Medulla oblongata (tissue), 1 donor: ENCODE data around the gene ZCWPW2.
A peak's percentile ranks its signal among the peaks of the same experiment; 100 is the strongest.

Experiments
- DNase-seq: peaks from one replicate; pipeline ENCODE4 v3.0.0-alpha.2; 2015; ENCODE audit errors: extremely low spot score

The ZCWPW2 gene

DNA sequence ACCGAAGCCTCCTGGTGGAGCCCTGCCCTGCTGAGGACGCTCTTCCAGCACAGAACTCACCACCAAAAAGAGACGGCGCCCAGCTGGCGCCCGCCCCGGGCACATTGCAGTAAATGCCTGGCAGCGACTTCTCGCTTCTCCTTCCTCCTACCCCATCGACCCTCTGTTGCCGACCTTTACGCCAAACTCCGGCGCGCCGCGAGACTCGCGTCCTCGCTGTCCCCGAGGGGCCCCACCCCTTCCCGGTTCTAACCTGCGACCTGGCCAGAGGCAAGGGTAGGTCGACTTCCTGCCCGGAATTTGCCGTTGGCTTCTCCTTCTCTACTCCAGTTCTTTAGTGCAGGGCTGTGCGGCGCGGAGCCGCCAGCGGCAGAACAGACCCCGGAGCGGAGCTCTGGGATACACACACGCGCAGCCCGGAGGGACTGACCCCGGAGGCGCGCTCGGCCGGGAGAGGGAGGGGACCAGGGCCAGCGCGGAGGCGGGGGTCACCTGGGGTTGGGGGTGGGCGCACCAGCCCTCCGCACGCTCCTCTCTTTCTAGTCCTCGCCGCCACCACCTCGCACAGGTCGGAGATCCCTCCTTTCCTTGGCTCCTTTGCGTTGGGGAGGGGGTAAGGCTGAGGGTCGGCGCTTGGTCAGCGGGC, 226.7 kb downstream of the ZCWPW2 start:
- DNase-seq: peak; percentile 30
